K562 (cell line): ENCODE data around the gene OTULIN.

Source experiments
- CEBPB ChIP-seq: fragments of 450-650 bp; IDR thresholded peaks from 2 replicates; pipeline ENCODE4 v1.6.1; 2016; ENCODE audit warnings: missing genetic modification characterization, missing compliant biosample characterization
- HNRNPLL ChIP-seq: fragments of 200-400 bp; formaldehyde crosslinking; IDR thresholded peaks from 2 replicates; pipeline ENCODE4 v1.6.1; 2017; ENCODE audit warnings: low read length, low read depth, mild to moderate bottlenecking; ENCODE audit not compliant: poor library complexity, severe bottlenecking
- POLR2A ChIP-seq: fragments of 450-650 bp; conservative IDR thresholded peaks from 2 replicates; pipeline ENCODE4 v1.6.1; 2016
- SMAD3 ChIP-seq: fragments of 450-650 bp; formaldehyde crosslinking; conservative IDR thresholded peaks from 2 replicates; pipeline ENCODE4 v1.4.0; 2020; ENCODE audit warnings: mild to moderate bottlenecking
- TAF15 ChIP-seq: fragments of 200-400 bp; formaldehyde crosslinking; IDR thresholded peaks from 2 replicates; pipeline ENCODE4 v1.6.1; 2017; ENCODE audit warnings: mild to moderate bottlenecking, low read depth, low read length, moderate library complexity
- TF ChIP-seq, protein P1 (sequence below): fragments of 450-650 bp; formaldehyde crosslinking; IDR thresholded peaks from 2 replicates; pipeline ENCODE4 v1.4.0; 2020; ENCODE audit warnings: mild to moderate bottlenecking, mixed read lengths
- TF ChIP-seq, protein P2 (sequence below), 3 experiments: IDR thresholded peaks in 2 of 3; conservative IDR thresholded peaks in 1 of 3; 2 replicates each; pipeline ENCODE4 v1.5.1; 2011 to 2012; ENCODE audit warnings: low read length in 3 of 3, mild to moderate bottlenecking in 3 of 3, control low read depth in 2 of 3, improper control_type of control experiment in 1 of 3, inconsistent platforms in 1 of 3, low read depth in 1 of 3, mixed read lengths in 1 of 3, moderate library complexity in 1 of 3; ENCODE audit not compliant: insufficient read depth in 2 of 3

DNA sequence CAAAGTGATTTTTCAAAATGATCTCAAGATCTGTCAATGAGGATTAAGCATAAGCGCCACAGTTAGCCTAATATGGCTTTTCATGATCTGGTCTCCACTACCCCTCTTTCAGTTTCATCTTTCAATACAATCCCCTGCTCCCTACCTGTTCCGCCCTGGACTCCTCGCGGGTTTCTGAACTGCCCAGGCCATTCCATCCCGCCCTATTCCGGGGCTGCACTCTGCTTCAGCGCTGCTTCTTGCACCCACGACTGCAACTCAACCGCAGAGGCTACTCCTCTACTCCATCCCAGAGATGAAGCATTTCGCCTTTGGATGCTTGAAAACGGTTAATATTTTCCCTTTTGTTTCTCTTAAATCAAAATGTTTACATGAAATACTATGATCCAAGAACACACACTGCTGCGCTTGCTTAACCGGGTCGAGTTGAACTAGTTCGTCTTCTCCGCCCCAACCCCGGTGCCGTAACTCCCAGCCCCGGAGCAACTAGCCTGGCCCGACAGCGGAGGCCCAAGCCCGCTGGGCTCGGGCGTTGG is 716 bp upstream of the OTULIN start:
- TF ChIP-seq, protein P1, sequence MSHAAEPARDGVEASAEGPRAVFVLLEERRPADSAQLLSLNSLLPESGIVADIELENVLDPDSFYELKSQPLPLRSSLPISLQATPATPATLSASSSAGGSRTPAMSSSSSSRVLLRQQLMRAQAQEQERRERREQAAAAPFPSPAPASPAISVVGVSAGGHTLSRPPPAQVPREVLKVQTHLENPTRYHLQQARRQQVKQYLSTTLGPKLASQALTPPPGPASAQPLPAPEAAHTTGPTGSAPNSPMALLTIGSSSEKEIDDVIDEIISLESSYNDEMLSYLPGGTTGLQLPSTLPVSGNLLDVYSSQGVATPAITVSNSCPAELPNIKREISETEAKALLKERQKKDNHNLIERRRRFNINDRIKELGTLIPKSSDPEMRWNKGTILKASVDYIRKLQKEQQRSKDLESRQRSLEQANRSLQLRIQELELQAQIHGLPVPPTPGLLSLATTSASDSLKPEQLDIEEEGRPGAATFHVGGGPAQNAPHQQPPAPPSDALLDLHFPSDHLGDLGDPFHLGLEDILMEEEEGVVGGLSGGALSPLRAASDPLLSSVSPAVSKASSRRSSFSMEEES (CRISPR knock-in tag) = no peak
- TF ChIP-seq POLR2A = no peak
- TF ChIP-seq TAF15 = no peak
- no peak for TF ChIP-seq HNRNPLL
- TF ChIP-seq, protein P2, sequence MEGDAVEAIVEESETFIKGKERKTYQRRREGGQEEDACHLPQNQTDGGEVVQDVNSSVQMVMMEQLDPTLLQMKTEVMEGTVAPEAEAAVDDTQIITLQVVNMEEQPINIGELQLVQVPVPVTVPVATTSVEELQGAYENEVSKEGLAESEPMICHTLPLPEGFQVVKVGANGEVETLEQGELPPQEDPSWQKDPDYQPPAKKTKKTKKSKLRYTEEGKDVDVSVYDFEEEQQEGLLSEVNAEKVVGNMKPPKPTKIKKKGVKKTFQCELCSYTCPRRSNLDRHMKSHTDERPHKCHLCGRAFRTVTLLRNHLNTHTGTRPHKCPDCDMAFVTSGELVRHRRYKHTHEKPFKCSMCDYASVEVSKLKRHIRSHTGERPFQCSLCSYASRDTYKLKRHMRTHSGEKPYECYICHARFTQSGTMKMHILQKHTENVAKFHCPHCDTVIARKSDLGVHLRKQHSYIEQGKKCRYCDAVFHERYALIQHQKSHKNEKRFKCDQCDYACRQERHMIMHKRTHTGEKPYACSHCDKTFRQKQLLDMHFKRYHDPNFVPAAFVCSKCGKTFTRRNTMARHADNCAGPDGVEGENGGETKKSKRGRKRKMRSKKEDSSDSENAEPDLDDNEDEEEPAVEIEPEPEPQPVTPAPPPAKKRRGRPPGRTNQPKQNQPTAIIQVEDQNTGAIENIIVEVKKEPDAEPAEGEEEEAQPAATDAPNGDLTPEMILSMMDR (IDR thresholded peaks at IDR 0.05 in 2 of 3, conservative IDR thresholded peaks at IDR 0.05 in 1 of 3; ENCODE audit: insufficient read depth in 2 of 3, low read depth in 1 of 3, low read length in 3 of 3) = no peak
- TF ChIP-seq CEBPB (tag) = no peak
- no peak for TF ChIP-seq SMAD3 (CRISPR knock-in tag)
